ENCODE data around the gene PILRA. TPM values are rescaled to one million over a fixed set of nuclear protein-coding genes. Genes with fewer than 3 reads are reported as not detected.

PILRA gene
- polyA plus RNA-seq, 1 of the 3 experiments (the other 2 are of a cell fraction), result 0.89 TPM

DNA sequence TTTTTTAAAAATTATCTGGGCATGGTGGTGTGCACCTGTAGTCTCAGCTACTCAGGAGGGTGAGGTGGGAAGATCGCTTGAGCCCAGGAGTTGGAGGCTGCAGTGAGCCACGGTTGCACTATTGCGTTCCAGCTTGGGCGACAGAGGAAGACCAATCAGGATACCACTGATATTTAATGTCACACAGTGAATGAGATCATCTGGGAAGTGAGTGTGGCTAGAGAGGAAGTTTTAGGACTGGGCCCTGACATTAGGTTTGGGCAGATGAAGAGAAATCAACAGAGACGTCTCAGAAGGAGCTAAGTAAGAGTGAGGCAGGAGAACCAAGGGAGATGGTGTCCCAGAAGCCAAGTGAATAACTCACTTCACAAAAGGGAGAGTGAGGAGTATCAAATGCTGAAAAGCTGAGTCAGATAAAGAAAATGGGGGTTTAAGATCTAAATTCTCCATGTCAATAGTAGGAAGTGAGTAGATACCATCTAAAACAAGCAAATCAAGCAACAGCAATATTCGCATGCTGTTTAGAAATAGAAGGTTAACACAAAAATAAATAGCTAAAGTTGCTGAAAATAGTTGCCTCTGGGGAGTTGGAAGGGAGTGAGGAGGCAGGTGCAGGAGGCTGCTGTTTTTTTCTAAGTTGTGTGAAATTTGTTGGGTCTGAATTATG is 11.5 kb downstream of the PILRA start (continued):
- TF ChIP-seq FOXM1 (IDR thresholded peaks at IDR 0.05; ENCODE audit: low read depth), result no peak
- TF ChIP-seq RCOR1 (IDR thresholded peaks at IDR 0.05; ENCODE audit: low read length), result no peak
- TF ChIP-seq RAD21 (IDR thresholded peaks at IDR 0.05; ENCODE audit: low read length), result no peak
- TF ChIP-seq SIN3A (IDR thresholded peaks at IDR 0.05; ENCODE audit: borderline replicate concordance, low read depth, low read length), result no peak
- TF ChIP-seq TCF12 (IDR thresholded peaks at IDR 0.05), result no peak
- TF ChIP-seq, protein P1, sequence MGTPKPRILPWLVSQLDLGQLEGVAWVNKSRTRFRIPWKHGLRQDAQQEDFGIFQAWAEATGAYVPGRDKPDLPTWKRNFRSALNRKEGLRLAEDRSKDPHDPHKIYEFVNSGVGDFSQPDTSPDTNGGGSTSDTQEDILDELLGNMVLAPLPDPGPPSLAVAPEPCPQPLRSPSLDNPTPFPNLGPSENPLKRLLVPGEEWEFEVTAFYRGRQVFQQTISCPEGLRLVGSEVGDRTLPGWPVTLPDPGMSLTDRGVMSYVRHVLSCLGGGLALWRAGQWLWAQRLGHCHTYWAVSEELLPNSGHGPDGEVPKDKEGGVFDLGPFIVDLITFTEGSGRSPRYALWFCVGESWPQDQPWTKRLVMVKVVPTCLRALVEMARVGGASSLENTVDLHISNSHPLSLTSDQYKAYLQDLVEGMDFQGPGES (IDR thresholded peaks at IDR 0.05; ENCODE audit: low read depth, low read length), result no peak
- TF ChIP-seq, protein P2, sequence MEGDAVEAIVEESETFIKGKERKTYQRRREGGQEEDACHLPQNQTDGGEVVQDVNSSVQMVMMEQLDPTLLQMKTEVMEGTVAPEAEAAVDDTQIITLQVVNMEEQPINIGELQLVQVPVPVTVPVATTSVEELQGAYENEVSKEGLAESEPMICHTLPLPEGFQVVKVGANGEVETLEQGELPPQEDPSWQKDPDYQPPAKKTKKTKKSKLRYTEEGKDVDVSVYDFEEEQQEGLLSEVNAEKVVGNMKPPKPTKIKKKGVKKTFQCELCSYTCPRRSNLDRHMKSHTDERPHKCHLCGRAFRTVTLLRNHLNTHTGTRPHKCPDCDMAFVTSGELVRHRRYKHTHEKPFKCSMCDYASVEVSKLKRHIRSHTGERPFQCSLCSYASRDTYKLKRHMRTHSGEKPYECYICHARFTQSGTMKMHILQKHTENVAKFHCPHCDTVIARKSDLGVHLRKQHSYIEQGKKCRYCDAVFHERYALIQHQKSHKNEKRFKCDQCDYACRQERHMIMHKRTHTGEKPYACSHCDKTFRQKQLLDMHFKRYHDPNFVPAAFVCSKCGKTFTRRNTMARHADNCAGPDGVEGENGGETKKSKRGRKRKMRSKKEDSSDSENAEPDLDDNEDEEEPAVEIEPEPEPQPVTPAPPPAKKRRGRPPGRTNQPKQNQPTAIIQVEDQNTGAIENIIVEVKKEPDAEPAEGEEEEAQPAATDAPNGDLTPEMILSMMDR (IDR thresholded peaks at IDR 0.05), result no peak
- no peak for TF ChIP-seq TEAD4 (IDR thresholded peaks at IDR 0.05; ENCODE audit: borderline replicate concordance, insufficient read depth)
- TF ChIP-seq NFIC (IDR thresholded peaks at IDR 0.05; ENCODE audit: borderline replicate concordance), result no peak
- no peak for TF ChIP-seq RFX5 (IDR thresholded peaks at IDR 0.05; ENCODE audit: low read length)
- no peak for TF ChIP-seq TAF1 (IDR thresholded peaks at IDR 0.05; ENCODE audit: borderline replicate concordance, low read depth, low read length)
- TF ChIP-seq FOXJ3 (CRISPR knock-in tag; IDR thresholded peaks at IDR 0.05), result no peak
- TF ChIP-seq EP300 (IDR thresholded peaks at IDR 0.05; ENCODE audit: borderline replicate concordance in 1 of 2, low read depth in 1 of 2, low read length in 1 of 2), result no peak

DNA sequence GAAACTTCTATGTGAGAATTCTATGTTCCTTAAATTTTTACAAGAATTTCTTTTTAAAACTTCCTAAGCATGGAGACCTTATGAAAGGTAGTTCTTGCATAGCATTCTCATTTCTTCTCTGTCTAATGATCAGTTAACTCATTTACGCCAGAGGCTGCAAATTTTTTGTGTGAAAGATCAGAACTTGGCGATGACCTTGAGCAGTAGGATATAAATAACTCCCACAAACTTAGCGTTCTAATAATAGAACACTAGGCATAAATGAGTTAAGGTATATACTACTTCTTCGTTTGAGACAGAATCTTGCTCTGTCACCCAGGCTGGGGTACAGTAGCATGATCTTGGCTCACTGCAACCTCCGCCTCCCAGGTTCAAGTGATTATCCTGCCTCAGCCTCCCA is 13.7 kb downstream of the PILRA start:
- Histone ChIP-seq H3K4me1 (ENCODE audit: control insufficient read depth in 1 of 2, insufficient read depth in 2 of 2, low read depth in 1 of 2, low read length in 1 of 2) (peaks cover 0 to 3% of the 10 kb centered on the region in 2 experiments; a peak in 2 of 4 replicates), H3F3A (replicated peaks; ENCODE audit: insufficient read depth) (no peaks in the 10 kb centered on the region), H3K9ac (no peak overlapping the region), H3K4me2 (no peak overlapping the region), H3K36me3 (replicated peaks in 1 of 2; ENCODE audit: control insufficient read depth in 1 of 2, insufficient read depth in 2 of 2, low read length in 1 of 2) (no peaks in the 10 kb centered on the region), H3K27me3 (ENCODE audit: insufficient read depth) (no peaks in the 10 kb centered on the region), H3K9me2 (no peaks in the 10 kb centered on the region), H4K20me1 (ENCODE audit: insufficient read depth) (no peaks in the 10 kb centered on the region), H2AFZ (ENCODE audit: low read depth) (no peak overlapping the region), H3K79me2 (ENCODE audit: insufficient read depth) (no peaks in the 10 kb centered on the region), H3K9me3 (no peaks in the 10 kb centered on the region), H3K27ac (ENCODE audit: low read depth in 2 of 2, low read length in 1 of 2) (no peak overlapping the region), H3K4me3 (ENCODE audit: low read depth in 2 of 2, low read length in 1 of 2) (no peak overlapping the region)
- WGBS (ENCODE audit: low lambda C conversion rate), result 88% methylated on average over 5 of the region's 5 CpGs
- CTCF ChIA-PET, result interaction anchor here (0.8 to 6.0 kb wide), 4 partner anchors 17 to 40 kb away, joined by 3 to 39 read pairs (median 4); no protein-coding TSS in a partner anchor
- no peak for DNase-seq
- POLR2A ChIA-PET, result no interaction called here
- TF ChIP-seq CHD2 (IDR thresholded peaks at IDR 0.05; ENCODE audit: low read length, partially characterized antibody) (no peak), YY1 (IDR thresholded peaks at IDR 0.05; ENCODE audit: low read depth) (no peak), TAF1 (IDR thresholded peaks at IDR 0.05; ENCODE audit: borderline replicate concordance, low read depth, low read length) (no peak), ELF1 (IDR thresholded peaks at IDR 0.05) (no peak)
- TF ChIP-seq, protein P3, sequence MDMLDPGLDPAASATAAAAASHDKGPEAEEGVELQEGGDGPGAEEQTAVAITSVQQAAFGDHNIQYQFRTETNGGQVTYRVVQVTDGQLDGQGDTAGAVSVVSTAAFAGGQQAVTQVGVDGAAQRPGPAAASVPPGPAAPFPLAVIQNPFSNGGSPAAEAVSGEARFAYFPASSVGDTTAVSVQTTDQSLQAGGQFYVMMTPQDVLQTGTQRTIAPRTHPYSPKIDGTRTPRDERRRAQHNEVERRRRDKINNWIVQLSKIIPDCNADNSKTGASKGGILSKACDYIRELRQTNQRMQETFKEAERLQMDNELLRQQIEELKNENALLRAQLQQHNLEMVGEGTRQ (IDR thresholded peaks at IDR 0.05; ENCODE audit: borderline replicate concordance, low read depth, low read length), result no peak
- TF ChIP-seq, protein P4, sequence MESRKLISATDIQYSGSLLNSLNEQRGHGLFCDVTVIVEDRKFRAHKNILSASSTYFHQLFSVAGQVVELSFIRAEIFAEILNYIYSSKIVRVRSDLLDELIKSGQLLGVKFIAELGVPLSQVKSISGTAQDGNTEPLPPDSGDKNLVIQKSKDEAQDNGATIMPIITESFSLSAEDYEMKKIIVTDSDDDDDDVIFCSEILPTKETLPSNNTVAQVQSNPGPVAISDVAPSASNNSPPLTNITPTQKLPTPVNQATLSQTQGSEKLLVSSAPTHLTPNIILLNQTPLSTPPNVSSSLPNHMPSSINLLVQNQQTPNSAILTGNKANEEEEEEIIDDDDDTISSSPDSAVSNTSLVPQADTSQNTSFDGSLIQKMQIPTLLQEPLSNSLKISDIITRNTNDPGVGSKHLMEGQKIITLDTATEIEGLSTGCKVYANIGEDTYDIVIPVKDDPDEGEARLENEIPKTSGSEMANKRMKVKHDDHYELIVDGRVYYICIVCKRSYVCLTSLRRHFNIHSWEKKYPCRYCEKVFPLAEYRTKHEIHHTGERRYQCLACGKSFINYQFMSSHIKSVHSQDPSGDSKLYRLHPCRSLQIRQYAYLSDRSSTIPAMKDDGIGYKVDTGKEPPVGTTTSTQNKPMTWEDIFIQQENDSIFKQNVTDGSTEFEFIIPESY (IDR thresholded peaks at IDR 0.05; ENCODE audit: borderline replicate concordance, low read depth), result no peak

Measured in SK-N-SH (cell line).